VCaP (cell line): ENCODE results near the gene ANKS4B.
"Not testable (repeated sequence)": the region's sequence is repeated elsewhere in the genome, so short reads cannot be mapped to it uniquely, and the experiment has no call there.

Experiments used
- H3K27ac ChIP-seq: fragments of 450-650 bp; 2 replicates; pipeline ENCODE4 v1.5.1; 2017
- TF ChIP-seq, protein P1 (sequence below): fragments of 450-650 bp; conservative IDR thresholded peaks from 2 replicates; pipeline ENCODE4 v1.5.1; 2017; ENCODE audit warnings: mild to moderate bottlenecking, moderate library complexity

ANKS4B gene

DNA sequence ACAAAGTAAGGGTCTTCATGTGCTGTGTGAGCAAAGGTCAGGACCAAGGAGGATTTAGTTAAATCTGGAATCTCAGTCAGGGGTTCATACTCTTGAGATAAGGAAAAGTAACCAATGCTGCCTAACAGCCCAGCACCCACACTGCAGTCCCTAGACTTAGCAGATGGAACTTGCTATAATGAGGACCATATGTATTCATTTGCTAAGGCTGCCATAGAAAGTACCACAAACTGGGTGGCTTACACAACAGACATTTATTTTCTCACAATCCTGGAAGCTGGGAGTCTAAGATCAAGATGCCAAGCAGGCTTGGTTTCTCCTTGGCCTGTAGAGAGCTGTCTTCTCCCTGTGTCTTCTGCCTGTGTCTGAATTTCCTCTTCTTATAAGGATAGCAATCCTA lies 42.9 kb upstream of the ANKS4B start:
- TF ChIP-seq, protein P1, sequence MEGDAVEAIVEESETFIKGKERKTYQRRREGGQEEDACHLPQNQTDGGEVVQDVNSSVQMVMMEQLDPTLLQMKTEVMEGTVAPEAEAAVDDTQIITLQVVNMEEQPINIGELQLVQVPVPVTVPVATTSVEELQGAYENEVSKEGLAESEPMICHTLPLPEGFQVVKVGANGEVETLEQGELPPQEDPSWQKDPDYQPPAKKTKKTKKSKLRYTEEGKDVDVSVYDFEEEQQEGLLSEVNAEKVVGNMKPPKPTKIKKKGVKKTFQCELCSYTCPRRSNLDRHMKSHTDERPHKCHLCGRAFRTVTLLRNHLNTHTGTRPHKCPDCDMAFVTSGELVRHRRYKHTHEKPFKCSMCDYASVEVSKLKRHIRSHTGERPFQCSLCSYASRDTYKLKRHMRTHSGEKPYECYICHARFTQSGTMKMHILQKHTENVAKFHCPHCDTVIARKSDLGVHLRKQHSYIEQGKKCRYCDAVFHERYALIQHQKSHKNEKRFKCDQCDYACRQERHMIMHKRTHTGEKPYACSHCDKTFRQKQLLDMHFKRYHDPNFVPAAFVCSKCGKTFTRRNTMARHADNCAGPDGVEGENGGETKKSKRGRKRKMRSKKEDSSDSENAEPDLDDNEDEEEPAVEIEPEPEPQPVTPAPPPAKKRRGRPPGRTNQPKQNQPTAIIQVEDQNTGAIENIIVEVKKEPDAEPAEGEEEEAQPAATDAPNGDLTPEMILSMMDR = no peak
- H3K27ac ChIP-seq = no peak overlapping the region

DNA sequence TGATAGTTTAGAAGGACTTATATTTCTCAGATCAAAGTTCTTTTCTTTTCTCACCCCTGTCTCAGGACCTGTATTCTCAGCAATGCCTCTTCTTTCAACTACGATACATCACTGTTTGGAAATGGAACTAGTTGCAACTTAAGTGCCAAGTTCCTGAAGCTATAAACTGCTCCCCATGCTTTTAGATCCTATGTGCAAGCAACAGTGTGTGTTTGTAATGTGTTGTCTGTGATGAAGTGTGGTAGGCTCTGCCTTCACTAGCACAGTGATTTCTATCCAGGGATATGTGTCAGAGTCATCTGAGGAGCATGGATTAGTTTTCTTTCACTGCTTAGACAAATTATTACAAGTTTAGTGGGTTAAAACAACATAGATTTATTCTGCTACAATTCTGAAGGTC lies 40.5 kb upstream of the ANKS4B start:
- TF ChIP-seq, protein P1 = no peak
- no peak overlapping the region for H3K27ac ChIP-seq

- TF ChIP-seq, protein P1 = no peak
- no peak overlapping the region for H3K27ac ChIP-seq
Observed at GRCh38 chr16:21194771-21195301, 38.7 kb upstream of the ANKS4B start.

DNA sequence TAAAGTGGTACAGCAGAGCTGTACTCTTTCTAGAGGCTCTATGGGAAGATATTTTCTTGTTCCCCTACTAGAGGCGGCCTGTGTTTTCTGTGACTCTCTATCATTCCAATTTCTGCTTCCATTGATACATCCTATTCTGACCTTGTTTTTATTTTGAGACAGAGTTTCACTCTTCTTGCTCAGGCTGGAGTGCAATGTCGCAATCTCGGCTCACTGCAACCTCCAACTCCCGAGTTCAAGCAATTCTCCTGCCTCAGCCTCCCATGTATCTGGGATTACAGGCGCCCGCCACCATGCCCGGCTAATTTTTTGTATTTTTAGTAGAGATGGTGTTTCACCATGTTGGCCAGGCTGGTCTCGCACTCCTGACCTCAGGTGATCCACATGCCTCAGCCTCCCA lies 38.2 kb upstream of the ANKS4B start:
- not testable (repeated sequence) for H3K27ac ChIP-seq

- H3K27ac ChIP-seq = no peak overlapping the region
- TF ChIP-seq, protein P1 = no peak
Observed at GRCh38 chr16:21197112-21197511, 36.4 kb upstream of the ANKS4B start.

- TF ChIP-seq, protein P1 = no peak
Observed at GRCh38 chr16:21197621-21198020, 35.9 kb upstream of the ANKS4B start.

GRCh38 chr16:21199607-21200218 lies 33.8 kb upstream of the ANKS4B start:
- H3K27ac ChIP-seq = no peak overlapping the region
- TF ChIP-seq, protein P1 = no peak

More at GRCh38 chr16:21197621-21198020, 35.9 kb upstream of the ANKS4B start:
- no peak overlapping the region for H3K27ac ChIP-seq

DNA sequence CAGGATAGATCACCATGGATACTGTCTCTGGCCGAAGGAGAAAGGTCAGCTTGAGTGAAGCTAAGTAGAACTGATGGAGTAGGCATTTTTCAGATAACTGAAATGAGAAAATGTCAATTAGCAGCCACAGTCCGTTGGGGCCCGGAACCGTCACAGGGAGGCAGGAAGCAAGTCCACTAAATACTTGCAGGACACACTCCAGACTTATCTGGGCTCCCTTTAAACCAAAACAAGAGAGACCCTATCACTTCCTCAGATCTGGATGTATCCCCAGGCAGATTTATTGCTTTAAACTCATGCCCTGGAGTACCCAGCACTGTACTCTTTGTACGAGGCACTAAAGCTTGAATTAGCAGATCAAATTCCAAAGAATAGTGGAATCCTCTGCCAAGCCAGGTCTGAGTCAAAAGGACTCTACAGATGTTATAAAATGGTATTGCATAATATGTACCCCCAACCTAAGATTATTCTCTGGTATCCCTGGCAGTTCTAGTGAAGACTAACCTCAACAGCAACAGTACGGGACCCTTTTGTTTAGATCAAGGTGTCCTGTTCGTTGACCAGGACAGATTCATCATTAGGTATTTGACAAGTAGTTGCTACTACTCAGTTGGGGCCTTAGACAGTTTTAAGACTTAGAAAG lies 30.2 kb upstream of the ANKS4B start:
- TF ChIP-seq, protein P1 = no peak
- no peak overlapping the region for H3K27ac ChIP-seq
